HG02588 (cell line): ENCODE measurements around the gene LRRC27.
A peak's percentile ranks its signal among the peaks of the same experiment; 100 is the strongest.

Experiments used
- ATAC-seq: cut with Tn5 transposase; IDR thresholded peaks from one replicate; pipeline ENCODE4 v1.9.1; 2021; ENCODE audit warnings: mild to moderate bottlenecking, moderate library complexity; ENCODE audit not compliant: unreplicated experiment

LRRC27 gene

GRCh38 chr10:132388891-132389432 lies 57.0 kb downstream of the LRRC27 start:
- ATAC-seq, result no peak

- ATAC-seq, result no peak
These were observed 57.6 kb downstream of the LRRC27 start for GRCh38 chr10:132389433-132390169.

GRCh38 chr10:132390170-132390920 lies 58.4 kb downstream of the LRRC27 start:
- ATAC-seq, result no peak

- ATAC-seq, result no peak
These were observed 59.1 kb downstream of the LRRC27 start for GRCh38 chr10:132390921-132391675.

GRCh38 chr10:132391676-132392020 lies 59.7 kb downstream of the LRRC27 start:
- no peak for ATAC-seq

- no peak for ATAC-seq
These were observed 60.3 kb downstream of the LRRC27 start for GRCh38 chr10:132392184-132392800.

GRCh38 chr10:132392811-132393694 lies 61.1 kb downstream of the LRRC27 start:
- no peak for ATAC-seq

GRCh38 chr10:132393695-132394181 lies 61.7 kb downstream of the LRRC27 start:
- ATAC-seq, result no peak

GRCh38 chr10:132394201-132394811 lies 62.3 kb downstream of the LRRC27 start:
- ATAC-seq, result no peak

- no peak for ATAC-seq
These were observed 63.1 kb downstream of the LRRC27 start for GRCh38 chr10:132394936-132395703.

- peak; percentile 6 for ATAC-seq
These were observed 63.9 kb downstream of the LRRC27 start for GRCh38 chr10:132395704-132396493.

GRCh38 chr10:132396494-132397035 lies 64.6 kb downstream of the LRRC27 start:
- ATAC-seq, result peak; percentile 49

GRCh38 chr10:132397036-132397541 lies 65.1 kb downstream of the LRRC27 start, which contains the start of gene PWWP2B:
Gene PWWP2B (plus strand): TSS chr10:132397200. CDS start chr10:132397227, 27 bp downstream.
- ATAC-seq, result peak; percentile 37

- no peak for ATAC-seq
These were observed 65.9 kb downstream of the LRRC27 start for GRCh38 chr10:132397671-132398565.

- no peak for ATAC-seq
These were observed 66.6 kb downstream of the LRRC27 start for GRCh38 chr10:132398566-132398991.
